ENCODE data around the gene RBM38. TPM values are rescaled to one million over a fixed set of nuclear protein-coding genes. Genes with fewer than 3 reads are reported as not detected.

RBM38 gene
- total RNA-seq, 1 donor from 2014 or later = 24.1 TPM

- peaks cover 12% of the 10 kb centered on the region for H3K36me3 Mint-ChIP-seq (ENCODE audit: insufficient read depth)
- no peak for TF ChIP-seq CTCF (IDR thresholded peaks at IDR 0.05; ENCODE audit: unreplicated experiment)
- H3K9me3 Mint-ChIP-seq (ENCODE audit: low read depth) = no peaks in the 10 kb centered on the region
- H3K27me3 Mint-ChIP-seq = peaks cover 7% of the 10 kb centered on the region
- peak overlapping the region; percentile 51 for H3K4me3 Mint-ChIP-seq (ENCODE audit: low read depth)
- H3K4me1 Mint-ChIP-seq (ENCODE audit: low read depth) = peaks cover 23% of the 10 kb centered on the region
- peak overlapping the region; percentile 76 for H3K27ac Mint-ChIP-seq
- DNase-seq (ENCODE audit: low spot score, unreplicated experiment) = no peak
These were observed 2.3 kb downstream of the RBM38 start for GRCh38 chr20:57393321-57394120.

GRCh38 chr20:57394121-57395082 lies 3.2 kb downstream of the RBM38 start:
- Mint-ChIP-seq H3K27ac (no peak overlapping the region), H3K27me3 (peaks cover 7% of the 10 kb centered on the region), H3K4me1 (ENCODE audit: low read depth) (peaks cover 25% of the 10 kb centered on the region), H3K9me3 (ENCODE audit: low read depth) (no peaks in the 10 kb centered on the region), H3K4me3 (ENCODE audit: low read depth) (peak overlapping the region; percentile 19), H3K36me3 (ENCODE audit: insufficient read depth) (peaks cover 16% of the 10 kb centered on the region)
- DNase-seq (ENCODE audit: low spot score, unreplicated experiment) = no peak
- TF ChIP-seq CTCF (IDR thresholded peaks at IDR 0.05; ENCODE audit: unreplicated experiment) = no peak

GRCh38 chr20:57395111-57395966 lies 4.1 kb downstream of the RBM38 start:
- H3K27me3 Mint-ChIP-seq = peaks cover 5% of the 10 kb centered on the region
- peaks cover 22% of the 10 kb centered on the region for H3K4me1 Mint-ChIP-seq (ENCODE audit: low read depth)
- no peak overlapping the region for H3K4me3 Mint-ChIP-seq (ENCODE audit: low read depth)
- H3K36me3 Mint-ChIP-seq (ENCODE audit: insufficient read depth) = peaks cover 16% of the 10 kb centered on the region
- no peak overlapping the region for H3K27ac Mint-ChIP-seq
- no peak for TF ChIP-seq CTCF (IDR thresholded peaks at IDR 0.05; ENCODE audit: unreplicated experiment)
- no peak for DNase-seq (ENCODE audit: low spot score, unreplicated experiment)
- H3K9me3 Mint-ChIP-seq (ENCODE audit: low read depth) = no peaks in the 10 kb centered on the region

- H3K9me3 Mint-ChIP-seq (ENCODE audit: low read depth) = no peaks in the 10 kb centered on the region
- H3K4me1 Mint-ChIP-seq (ENCODE audit: low read depth) = peaks cover 18% of the 10 kb centered on the region
- DNase-seq (ENCODE audit: low spot score, unreplicated experiment) = no peak
- H3K4me3 Mint-ChIP-seq (ENCODE audit: low read depth) = no peak overlapping the region
- no peak for TF ChIP-seq CTCF (IDR thresholded peaks at IDR 0.05; ENCODE audit: unreplicated experiment)
- peaks cover 16% of the 10 kb centered on the region for H3K36me3 Mint-ChIP-seq (ENCODE audit: insufficient read depth)
- H3K27ac Mint-ChIP-seq = no peak overlapping the region
- H3K27me3 Mint-ChIP-seq = no peaks in the 10 kb centered on the region
These were observed 5.2 kb downstream of the RBM38 start for GRCh38 chr20:57396212-57396983.
